Natural killer cell treated with Interleukin-12 subunit alpha and Interleukin-12 subunit beta and Interleukin-15 and Interleukin-18, amount 100 ng/mL, for 72 hours (primary cell): Measurements from ENCODE around the gene PCSK2. TPM values are rescaled to one million over a fixed set of nuclear protein-coding genes. Genes with fewer than 3 reads are reported as not detected.

Experiments used
- ATAC-seq, 2 donors: fragments of 150-1000 bp; cut with Tn5 transposase in 1 of 2; sonication (Bioruptor Pico), chemical (Tn5 transposase) in 1 of 2; 2 replicates each; pipeline ENCODE4 v1.10.0; 2021
- DNase-seq: peaks from one replicate; pipeline ENCODE4 v3.0.0; 2022; ENCODE audit warnings: low spot score
- H3K27ac Mint-ChIP-seq, 2 donors: 1 replicate in 1 of 2; 2 replicates in 1 of 2; pipeline ENCODE4 v1.8.0; 2022; ENCODE audit warnings: mixed read lengths in 2 of 2, mild to moderate bottlenecking in 1 of 2, moderate library complexity in 1 of 2
- H3K27me3 Mint-ChIP-seq, 2 donors: 1 replicate in 1 of 2; 2 replicates in 1 of 2; pipeline ENCODE4 v1.8.0; 2022; ENCODE audit warnings: mixed read lengths in 2 of 2
- H3K36me3 Mint-ChIP-seq: one replicate; pipeline ENCODE4 v1.8.0; 2022; ENCODE audit warnings: mixed read lengths
- H3K4me1 Mint-ChIP-seq, 2 donors: 1 replicate in 1 of 2; 2 replicates in 1 of 2; pipeline ENCODE4 v1.8.0; 2022; ENCODE audit warnings: low read depth in 2 of 2, mixed read lengths in 2 of 2, mild to moderate bottlenecking in 1 of 2
- H3K4me3 Mint-ChIP-seq: one replicate; pipeline ENCODE4 v1.8.0; 2022; ENCODE audit warnings: mixed read lengths
- H3K9me3 Mint-ChIP-seq: 2 replicates; pipeline ENCODE4 v1.8.0; 2022; ENCODE audit warnings: mixed read lengths
- total RNA-seq, 2 donors: library from RNA; stranded (reverse); gene quantifications; one replicate each; pipeline ENCODE4 v1.2.3, GENCODE V29; 2022

Gene PCSK2
- total RNA-seq, 2 donors from 2014 or later, result not detected

DNA sequence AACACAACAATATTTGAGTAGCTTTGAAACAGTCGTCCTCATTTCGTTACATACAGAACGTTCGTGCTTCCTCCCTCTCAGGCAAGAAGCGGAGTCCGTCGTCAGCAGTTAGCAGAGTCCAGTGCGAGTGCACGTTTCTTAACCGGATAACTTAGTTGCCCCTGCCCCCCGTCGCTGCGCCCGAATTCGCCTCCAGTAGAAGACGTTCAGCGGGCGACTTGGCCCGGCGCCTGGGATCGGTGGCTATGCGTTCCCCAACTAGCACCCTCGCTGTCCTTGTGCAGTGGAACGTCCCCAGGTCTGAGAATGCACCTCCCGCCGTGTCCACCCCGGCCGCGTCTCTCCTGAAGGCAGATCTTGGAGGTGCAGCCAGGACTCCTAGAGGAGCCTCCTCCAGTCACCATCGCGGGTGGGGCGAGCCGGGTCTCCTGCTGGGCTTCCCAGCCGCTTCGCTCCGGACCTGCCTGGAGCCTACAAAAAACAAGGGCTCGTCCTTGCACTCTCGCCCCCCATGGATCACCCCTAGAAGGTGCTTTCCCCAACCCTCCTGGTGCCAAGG lies 910 bp upstream of the PCSK2 start:
- no peak for ATAC-seq
- peaks cover 48 to 66% of the 10 kb centered on the region in 2 donors for H3K27me3 Mint-ChIP-seq

DNA sequence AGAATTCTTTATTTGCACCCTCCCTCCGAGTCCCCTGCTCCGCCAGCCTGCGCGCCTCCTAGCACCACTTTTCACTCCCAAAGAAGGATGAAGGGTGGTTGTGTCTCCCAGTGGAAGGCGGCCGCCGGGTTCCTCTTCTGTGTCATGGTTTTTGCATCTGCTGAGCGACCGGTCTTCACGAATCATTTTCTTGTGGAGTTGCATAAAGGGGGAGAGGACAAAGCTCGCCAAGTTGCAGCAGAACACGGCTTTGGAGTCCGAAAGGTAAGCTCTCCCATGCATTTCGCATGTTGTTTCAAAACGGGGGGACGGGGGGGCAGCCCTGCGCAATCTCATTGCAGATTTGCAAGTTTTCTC lies 357 bp downstream of the PCSK2 start:
- Mint-ChIP-seq H3K36me3 (peaks cover 11% of the 10 kb centered on the region), H3K27me3 (peaks cover 48 to 58% of the 10 kb centered on the region in 2 donors), H3K9me3 (peaks cover 4% of the 10 kb centered on the region), H3K4me3 (no peak overlapping the region), H3K27ac (no peak overlapping the region), H3K4me1 (peaks cover 3 to 4% of the 10 kb centered on the region in 2 donors)
- ATAC-seq (no peak), DNase-seq (no peak)

More for the DNA sequence above, 910 bp upstream of the PCSK2 start:
- DNase-seq, result no peak
- Mint-ChIP-seq H3K4me3 (no peak overlapping the region), H3K36me3 (peaks cover 11% of the 10 kb centered on the region), H3K4me1 (peaks cover 3 to 4% of the 10 kb centered on the region in 2 donors), H3K9me3 (peaks cover 4% of the 10 kb centered on the region), H3K27ac (no peak overlapping the region)

- Mint-ChIP-seq H3K4me1 (peaks cover 3 to 4% of the 10 kb centered on the region in 2 donors), H3K9me3 (peaks cover 4% of the 10 kb centered on the region), H3K27ac (no peak overlapping the region), H3K4me3 (no peak overlapping the region), H3K27me3 (peaks cover 48 to 53% of the 10 kb centered on the region in 2 donors), H3K36me3 (peaks cover 11% of the 10 kb centered on the region)
- ATAC-seq (no peak), DNase-seq (no peak)
Measured at GRCh38 chr20:17227669-17228623, 1.1 kb downstream of the PCSK2 start.

DNA sequence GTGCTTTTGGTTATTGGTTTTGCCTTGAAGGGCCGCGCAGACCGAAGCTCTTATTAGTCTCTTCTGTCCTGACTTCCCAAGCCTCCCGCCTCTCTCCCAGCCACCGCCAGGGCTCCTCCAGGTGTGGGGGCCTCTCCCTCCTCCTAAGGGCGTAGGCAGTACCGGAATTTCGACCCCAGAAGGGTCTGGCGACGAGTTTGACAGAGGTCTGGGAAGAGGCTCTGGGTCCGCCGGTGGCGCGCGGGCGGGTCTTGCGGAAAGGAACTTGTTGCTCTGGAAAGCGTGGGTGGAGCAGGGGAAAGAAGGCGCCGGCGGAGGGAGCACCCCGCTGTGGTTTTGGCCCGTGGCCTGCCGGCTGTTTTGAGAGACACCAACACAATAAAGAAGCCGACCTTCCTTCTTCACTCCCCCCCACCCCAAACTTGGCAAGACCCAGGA lies 1.8 kb downstream of the PCSK2 start:
- no peak for DNase-seq
- H3K9me3 Mint-ChIP-seq, result peaks cover 4% of the 10 kb centered on the region
- no peak for ATAC-seq
- H3K27me3 Mint-ChIP-seq, result peaks cover 44 to 49% of the 10 kb centered on the region in 2 donors
- H3K4me3 Mint-ChIP-seq, result no peak overlapping the region
- no peak overlapping the region for H3K27ac Mint-ChIP-seq
- H3K36me3 Mint-ChIP-seq, result peaks cover 11% of the 10 kb centered on the region
- H3K4me1 Mint-ChIP-seq, result peaks cover 3 to 4% of the 10 kb centered on the region in 2 donors

- H3K36me3 Mint-ChIP-seq, result peaks cover 11% of the 10 kb centered on the region
- peaks cover 3 to 4% of the 10 kb centered on the region in 2 donors for H3K4me1 Mint-ChIP-seq
- H3K27me3 Mint-ChIP-seq, result peaks cover 42 to 43% of the 10 kb centered on the region in 2 donors
Measured at GRCh38 chr20:17229256-17229655, 2.4 kb downstream of the PCSK2 start.

DNA sequence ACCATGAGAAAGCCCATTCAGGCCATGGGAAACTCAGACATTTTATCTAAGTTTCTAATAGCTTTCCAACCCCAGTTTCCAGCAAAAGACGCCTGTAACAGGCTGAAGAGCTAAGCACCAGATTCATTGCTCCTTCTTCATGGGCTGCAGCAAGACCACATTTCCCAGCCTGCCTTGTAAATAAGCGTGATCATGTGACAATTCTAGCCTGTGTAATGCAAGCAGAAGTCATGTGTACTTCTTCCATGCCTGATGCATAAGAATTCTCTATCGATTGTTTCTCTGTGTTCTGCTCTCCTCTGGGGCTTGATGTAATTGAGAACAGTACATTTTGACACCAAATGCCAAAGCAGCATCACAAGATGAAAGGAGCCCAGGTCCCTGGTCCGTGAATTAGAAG lies 6.8 kb downstream of the PCSK2 start:
- Mint-ChIP-seq H3K36me3 (peaks cover 5% of the 10 kb centered on the region), H3K4me3 (no peak overlapping the region), H3K27ac (no peak overlapping the region), H3K9me3 (peaks cover 12% of the 10 kb centered on the region), H3K27me3 (peaks cover 9 to 26% of the 10 kb centered on the region in 2 donors), H3K4me1 (no peaks in the 10 kb centered on the region)
- ATAC-seq (no peak), DNase-seq (no peak)

More at GRCh38 chr20:17229256-17229655, 2.4 kb downstream of the PCSK2 start:
- DNase-seq, result no peak
- ATAC-seq, result no peak
- H3K9me3 Mint-ChIP-seq, result peaks cover 4% of the 10 kb centered on the region
- no peak overlapping the region for H3K27ac Mint-ChIP-seq
- H3K4me3 Mint-ChIP-seq, result no peak overlapping the region

DNA sequence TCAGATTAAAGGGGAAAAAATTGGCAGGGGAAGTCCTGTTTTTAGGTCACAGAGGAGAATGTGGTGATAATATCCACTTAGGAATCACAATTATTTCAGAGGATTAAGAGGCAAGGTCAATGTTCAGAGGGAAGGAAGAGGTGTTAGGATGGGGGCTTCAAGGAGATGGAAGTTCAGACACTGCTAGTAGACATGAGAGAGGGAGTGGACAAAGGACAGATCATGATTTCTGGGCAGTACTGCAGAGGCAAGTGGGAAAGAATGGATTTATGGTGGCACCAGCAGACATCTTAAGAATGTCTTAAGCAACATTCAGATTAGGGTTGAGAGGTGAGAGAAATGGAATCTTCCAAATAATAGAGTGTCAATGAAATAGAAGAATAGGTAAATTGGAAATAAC lies 9.9 kb downstream of the PCSK2 start:
- Mint-ChIP-seq H3K36me3 (no peaks in the 10 kb centered on the region), H3K4me3 (no peak overlapping the region), H3K27me3 (peaks cover 0 to 12% of the 10 kb centered on the region in 2 donors), H3K9me3 (peaks cover 21% of the 10 kb centered on the region), H3K4me1 (no peaks in the 10 kb centered on the region), H3K27ac (no peak overlapping the region)
- ATAC-seq (no peak), DNase-seq (no peak)

DNA sequence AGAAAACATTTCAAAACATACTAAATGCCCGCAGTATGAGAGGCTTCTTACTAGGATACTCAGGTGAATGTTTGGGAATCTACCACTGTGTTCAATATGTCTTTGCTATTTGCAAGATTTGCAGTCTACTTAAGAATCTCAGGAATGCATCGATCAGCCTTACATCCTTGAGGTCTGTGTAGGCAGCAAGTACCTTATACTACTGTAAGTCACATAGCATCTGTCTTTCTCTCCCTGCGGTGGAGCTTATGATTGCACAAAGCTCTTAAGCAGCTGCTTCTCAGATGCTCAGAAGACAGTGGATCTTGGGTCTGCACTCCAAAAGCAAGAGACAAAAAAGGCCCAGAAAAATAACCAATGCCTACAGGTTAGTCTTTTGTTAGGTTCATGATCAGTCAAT lies 21.4 kb downstream of the PCSK2 start:
- no peaks in the 10 kb centered on the region for H3K4me1 Mint-ChIP-seq
- H3K36me3 Mint-ChIP-seq, result no peaks in the 10 kb centered on the region

DNA sequence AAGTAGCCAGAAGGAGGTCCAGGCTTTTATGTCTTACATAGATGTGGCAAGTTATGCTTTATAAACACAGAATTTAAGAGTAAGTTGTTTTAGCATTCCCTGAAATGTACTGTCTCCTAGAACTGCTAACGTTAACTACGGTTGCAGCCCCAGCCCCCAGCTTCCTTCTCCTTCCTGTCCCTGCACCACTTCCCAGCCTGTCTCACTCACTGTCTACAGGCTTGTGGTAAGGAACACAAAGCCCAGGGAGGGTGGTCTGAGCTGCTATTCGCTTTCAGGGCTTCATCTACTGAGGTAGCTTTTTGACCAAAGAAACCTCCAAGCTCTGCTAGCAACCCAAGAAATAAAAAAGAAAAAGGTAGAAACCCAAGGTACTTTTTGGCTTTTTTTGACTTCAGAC lies 35.9 kb downstream of the PCSK2 start:
- ATAC-seq (no peak), DNase-seq (no peak)
- Mint-ChIP-seq H3K4me1 (no peaks in the 10 kb centered on the region), H3K27ac (no peak overlapping the region), H3K27me3 (peaks cover 0 to 6% of the 10 kb centered on the region in 2 donors), H3K36me3 (no peaks in the 10 kb centered on the region), H3K4me3 (no peak overlapping the region), H3K9me3 (peaks cover 4% of the 10 kb centered on the region)

More for the DNA sequence above, 21.4 kb downstream of the PCSK2 start:
- no peak for DNase-seq
- H3K27me3 Mint-ChIP-seq, result peaks cover 0 to 9% of the 10 kb centered on the region in 2 donors
- H3K9me3 Mint-ChIP-seq, result peaks cover 8% of the 10 kb centered on the region
- ATAC-seq, result no peak
- H3K27ac Mint-ChIP-seq, result no peak overlapping the region
- no peak overlapping the region for H3K4me3 Mint-ChIP-seq

- no peak for DNase-seq
- Mint-ChIP-seq H3K4me3 (no peak overlapping the region), H3K27ac (no peak overlapping the region), H3K27me3 (peaks cover under 1 to 5% of the 10 kb centered on the region in 2 donors), H3K9me3 (peaks cover under 1% of the 10 kb centered on the region), H3K36me3 (no peaks in the 10 kb centered on the region), H3K4me1 (no peaks in the 10 kb centered on the region)
- no peak for ATAC-seq
Measured at GRCh38 chr20:17273717-17274116, 46.9 kb downstream of the PCSK2 start.

DNA sequence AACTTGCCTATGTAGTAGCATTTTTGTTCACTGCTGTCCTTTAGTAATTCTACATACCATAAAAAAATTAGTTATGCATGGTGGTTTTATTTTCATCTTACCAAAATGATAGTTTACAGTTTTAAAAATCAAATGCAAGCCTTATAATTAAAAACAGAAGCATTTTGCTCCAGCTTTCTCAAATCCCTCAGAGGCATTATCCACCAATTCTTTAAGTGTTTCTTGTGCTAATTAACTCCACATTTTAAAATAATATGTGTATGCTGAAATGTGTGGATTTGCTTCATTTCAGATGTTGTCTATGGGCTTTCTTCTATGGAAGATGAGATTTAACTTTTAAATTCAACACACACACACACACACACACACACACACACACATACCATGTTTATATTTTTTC lies 49.3 kb downstream of the PCSK2 start:
- no peaks in the 10 kb centered on the region for H3K9me3 Mint-ChIP-seq
- ATAC-seq (no peak), DNase-seq (no peak)
- H3K36me3 Mint-ChIP-seq, result no peaks in the 10 kb centered on the region
- no peak overlapping the region for H3K27ac Mint-ChIP-seq
- no peaks in the 10 kb centered on the region for H3K4me1 Mint-ChIP-seq
- H3K27me3 Mint-ChIP-seq, result no peaks in the 10 kb centered on the region
- H3K4me3 Mint-ChIP-seq, result no peak overlapping the region

GRCh38 chr20:17281478-17281877 lies 54.6 kb downstream of the PCSK2 start:
- H3K4me3 Mint-ChIP-seq, result no peak overlapping the region
- no peaks in the 10 kb centered on the region for H3K4me1 Mint-ChIP-seq
- H3K36me3 Mint-ChIP-seq, result no peaks in the 10 kb centered on the region
- H3K27ac Mint-ChIP-seq, result no peak overlapping the region
- H3K9me3 Mint-ChIP-seq, result no peaks in the 10 kb centered on the region
- no peak for DNase-seq
- peaks cover 0 to 8% of the 10 kb centered on the region in 2 donors for H3K27me3 Mint-ChIP-seq
- ATAC-seq, result no peak

DNA sequence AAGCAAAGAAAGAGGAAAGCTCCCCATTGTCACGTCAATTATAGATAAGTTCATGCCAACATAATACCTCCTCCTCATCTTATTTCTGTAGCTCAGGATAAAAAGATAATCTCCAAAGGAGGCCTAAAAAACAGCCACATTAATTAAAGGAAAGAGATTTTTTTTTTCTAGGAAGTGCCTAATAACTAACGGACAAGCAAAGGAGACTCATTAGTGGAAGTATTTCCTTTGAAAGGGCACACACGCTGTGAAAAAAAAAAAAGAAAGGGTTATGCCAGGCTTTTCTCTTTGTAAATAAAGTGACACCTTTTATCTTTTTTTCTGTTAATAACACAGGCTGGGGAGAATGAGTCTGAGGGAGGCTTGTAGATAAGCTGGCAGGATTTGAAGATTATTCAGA lies 55.7 kb downstream of the PCSK2 start:
- no peaks in the 10 kb centered on the region for H3K9me3 Mint-ChIP-seq
- H3K36me3 Mint-ChIP-seq, result no peaks in the 10 kb centered on the region
- H3K27ac Mint-ChIP-seq, result no peak overlapping the region
- DNase-seq, result no peak
- ATAC-seq, result no peak
- H3K4me3 Mint-ChIP-seq, result no peak overlapping the region
- H3K4me1 Mint-ChIP-seq, result no peaks in the 10 kb centered on the region
- peaks cover 0 to 11% of the 10 kb centered on the region in 2 donors for H3K27me3 Mint-ChIP-seq

GRCh38 chr20:17287503-17287902 lies 60.7 kb downstream of the PCSK2 start:
- DNase-seq, result no peak
- Mint-ChIP-seq H3K4me3 (no peak overlapping the region), H3K9me3 (no peaks in the 10 kb centered on the region), H3K27ac (no peak overlapping the region), H3K36me3 (no peaks in the 10 kb centered on the region), H3K4me1 (no peaks in the 10 kb centered on the region), H3K27me3 (peaks cover 0 to 14% of the 10 kb centered on the region in 2 donors)
- ATAC-seq, result no peak
